Fibroblast of the aortic adventitia (primary cell): ENCODE data around the gene BAHCC1. TPM values are rescaled to one million over a fixed set of nuclear protein-coding genes. Genes with fewer than 3 reads are reported as not detected.

Experiments used
- DNase-seq: peaks from one replicate; pipeline ENCODE4 v3.0.0-alpha.2; 2010; ENCODE audit warnings: low read depth
- H3K4me3 ChIP-seq: 2 replicates; pipeline ENCODE4 v1.5.1; 2011; ENCODE audit warnings: low read depth, mild to moderate bottlenecking, control low read depth, low read length, moderate library complexity
- CTCF ChIP-seq: IDR thresholded peaks from 2 replicates; pipeline ENCODE4 v1.5.1; 2011; ENCODE audit warnings: mild to moderate bottlenecking, low read length, control low read depth, inconsistent platforms; ENCODE audit not compliant: insufficient read depth
- total RNA-seq: library from RNA; depleted of rRNA; stranded (reverse); fragments of >200 nt; gene quantifications from 2 replicates; pipeline ENCODE4 v1.2.3, GENCODE V29; 2012; ENCODE audit warnings: low replicate concordance

The BAHCC1 gene
- total RNA-seq, 1 donor: 11.7 TPM

GRCh38 chr17:81479175-81480071 is 84.2 kb downstream of the BAHCC1 start:
- TF ChIP-seq CTCF: no peak
- no peak overlapping the region for H3K4me3 ChIP-seq
- peak; percentile 16 for DNase-seq

- TF ChIP-seq CTCF: peak; percentile 30
- peak; percentile 81 for DNase-seq
- no peak overlapping the region for H3K4me3 ChIP-seq
Observed at GRCh38 chr17:81480140-81481072, 85.1 kb downstream of the BAHCC1 start.

GRCh38 chr17:81481073-81481799 is 86.0 kb downstream of the BAHCC1 start:
- TF ChIP-seq CTCF: no peak
- peak; percentile 52 for DNase-seq
- peak overlapping the region; percentile 56 for H3K4me3 ChIP-seq

GRCh38 chr17:81481815-81482505 is 86.7 kb downstream of the BAHCC1 start:
- no peak for TF ChIP-seq CTCF
- DNase-seq: no peak
- H3K4me3 ChIP-seq: peak overlapping the region; percentile 56

GRCh38 chr17:81482673-81483072 is 87.4 kb downstream of the BAHCC1 start:
- TF ChIP-seq CTCF: no peak
- H3K4me3 ChIP-seq: no peak overlapping the region
- DNase-seq: no peak
